GM23338 (cell line): ENCODE measurements around the gene ABO. TPM values are rescaled to one million over a fixed set of nuclear protein-coding genes. Genes with fewer than 3 reads are reported as not detected.

Source experiments
- ATAC-seq: fragments of 200-7000 bp; cut with Tn5 transposase; 3 replicates; pipeline ENCODE4 v1.9.1; 2020
- DNase-seq: peaks from one replicate; pipeline ENCODE4 v3.0.0-alpha.2; 2015; ENCODE audit warnings: low spot score
- H2AFZ ChIP-seq: fragments of 200-600 bp; sonication (generic); 2 replicates; pipeline ENCODE4 v1.8.0; 2016; ENCODE audit warnings: antibody characterized with exemption, mild to moderate bottlenecking, moderate library complexity
- H3F3A ChIP-seq: fragments of 200-600 bp; sonication (generic); replicated peaks from 2 replicates; pipeline ENCODE4 v1.8.0; 2017; ENCODE audit warnings: antibody characterized with exemption, mixed run types, low read depth
- H3K27ac ChIP-seq: fragments of 200-600 bp; sonication (generic); 2 replicates; pipeline ENCODE4 v1.6.1; 2016; ENCODE audit warnings: low read depth
- H3K27me3 ChIP-seq: fragments of 200-600 bp; sonication (generic); 2 replicates; pipeline ENCODE4 v1.8.0; 2016; ENCODE audit warnings: mild to moderate bottlenecking, mixed run types, moderate library complexity; ENCODE audit not compliant: insufficient read depth
- H3K36me3 ChIP-seq: fragments of 200-600 bp; sonication (generic); 2 replicates; pipeline ENCODE4 v1.8.0; 2016; ENCODE audit warnings: mild to moderate bottlenecking; ENCODE audit not compliant: insufficient read depth
- H3K4me1 ChIP-seq: fragments of 200-600 bp; sonication (generic); 2 replicates; pipeline ENCODE4 v1.8.0; 2016; ENCODE audit warnings: mild to moderate bottlenecking, moderate library complexity; ENCODE audit not compliant: insufficient read depth
- H3K4me2 ChIP-seq: fragments of 200-600 bp; sonication (generic); 2 replicates; pipeline ENCODE4 v1.7.1; 2017; ENCODE audit warnings: mixed run types
- H3K4me3 ChIP-seq: fragments of 200-600 bp; sonication (generic); 2 replicates; pipeline ENCODE4 v1.6.1; 2016; ENCODE audit warnings: mixed run types
- H3K79me2 ChIP-seq: fragments of 200-600 bp; sonication (generic); replicated peaks from 2 replicates; pipeline ENCODE4 v1.8.0; 2017; ENCODE audit warnings: mild to moderate bottlenecking; ENCODE audit not compliant: insufficient read depth
- H3K9me2 ChIP-seq: fragments of 200-600 bp; sonication (generic); 2 replicates; pipeline ENCODE4 v1.8.0; 2017; ENCODE audit not compliant: insufficient read depth
- H4K20me1 ChIP-seq: fragments of 200-600 bp; sonication (generic); replicated peaks from 2 replicates; pipeline ENCODE4 v1.8.0; 2017; ENCODE audit warnings: mild to moderate bottlenecking; ENCODE audit not compliant: insufficient read depth
- H3K27ac Mint-ChIP-seq: 2 replicates; pipeline ENCODE4 v1.8.0; 2020; ENCODE audit warnings: inconsistent platforms, mild to moderate bottlenecking, moderate library complexity, mixed read lengths
- H3K27me3 Mint-ChIP-seq: 3 replicates; pipeline ENCODE4 v1.8.0; 2022; ENCODE audit warnings: low read depth, mild to moderate bottlenecking, moderate library complexity, mixed read lengths, inconsistent platforms; ENCODE audit not compliant: insufficient read depth, poor library complexity
- H3K36me3 Mint-ChIP-seq: 3 replicates; pipeline ENCODE4 v1.8.0; 2021; ENCODE audit warnings: low read depth, mild to moderate bottlenecking, inconsistent platforms, moderate library complexity, mixed read lengths
- H3K4me1 Mint-ChIP-seq: 3 replicates; pipeline ENCODE4 v1.8.0; 2020; ENCODE audit warnings: mild to moderate bottlenecking, inconsistent platforms, mixed read lengths
- H3K4me3 Mint-ChIP-seq: 3 replicates; pipeline ENCODE4 v1.8.0; 2021; ENCODE audit warnings: moderate library complexity, mild to moderate bottlenecking, inconsistent platforms, mixed read lengths
- H3K9me3 Mint-ChIP-seq: 3 replicates; pipeline ENCODE4 v1.8.0; 2020; ENCODE audit warnings: moderate library complexity, mild to moderate bottlenecking, inconsistent platforms, mixed read lengths
- CREB1 ChIP-seq: fragments of 250-450 bp; sonication (Bioruptor Pico); IDR thresholded peaks from 2 replicates; pipeline ENCODE4 v1.5.0; 2020; ENCODE audit warnings: low read depth, mild to moderate bottlenecking, moderate library complexity
- CTCF ChIP-seq, 2 experiments: fragments of 200-600 bp in 1 of 2; sonication (generic) in 1 of 2; conservative IDR thresholded peaks; 2 replicates each; pipeline versions ENCODE4 v1.5.1 to v1.6.1; 2016 to 2017; ENCODE audit warnings: antibody characterized with exemption in 2 of 2, low read depth in 2 of 2, mild to moderate bottlenecking in 2 of 2, moderate library complexity in 1 of 2
- ETS1 ChIP-seq: IDR thresholded peaks from 2 replicates; pipeline ENCODE4 v1.6.1; 2016; ENCODE audit warnings: antibody characterized with exemption
- EZH2 ChIP-seq: fragments of 200-600 bp; sonication (generic); IDR thresholded peaks from one replicate; pipeline ENCODE4 v1.8.0; 2017; ENCODE audit warnings: antibody characterized with exemption, mild to moderate bottlenecking, low read depth; ENCODE audit not compliant: unreplicated experiment
- EZH2phosphoT487 ChIP-seq: fragments of 200-600 bp; sonication (generic); IDR thresholded peaks from one replicate; pipeline ENCODE4 v1.8.1; 2018; ENCODE audit warnings: antibody characterized with exemption; ENCODE audit not compliant: unreplicated experiment
- JUNB ChIP-seq: IDR thresholded peaks from one replicate; pipeline ENCODE4 v1.6.1; 2016; ENCODE audit warnings: antibody characterized with exemption; ENCODE audit not compliant: unreplicated experiment
- NANOG ChIP-seq: IDR thresholded peaks from 2 replicates; pipeline ENCODE4 v1.6.1; 2016; ENCODE audit warnings: antibody characterized with exemption, borderline replicate concordance
- POLR2AphosphoS5 ChIP-seq: IDR thresholded peaks from 2 replicates; pipeline ENCODE4 v1.6.1; 2016; ENCODE audit warnings: antibody characterized with exemption, low read depth
- STAT1 ChIP-seq: IDR thresholded peaks from one replicate; pipeline ENCODE4 v1.6.1; 2016; ENCODE audit warnings: antibody characterized with exemption; ENCODE audit not compliant: unreplicated experiment
- ZNF114 ChIP-seq: fragments of 250-450 bp; sonication (Bioruptor Pico); IDR thresholded peaks from 2 replicates; pipeline ENCODE4 v1.5.0; 2020; ENCODE audit warnings: mild to moderate bottlenecking, moderate library complexity
- ZNF331 ChIP-seq: fragments of 250-450 bp; sonication (Bioruptor Pico); IDR thresholded peaks from 2 replicates; pipeline ENCODE4 v1.5.0; 2020; ENCODE audit warnings: low read depth, mild to moderate bottlenecking, moderate library complexity
- ZNF462 ChIP-seq: fragments of 250-450 bp; sonication (Bioruptor Pico); IDR thresholded peaks from 2 replicates; pipeline ENCODE4 v1.5.0; 2020; ENCODE audit warnings: mild to moderate bottlenecking, moderate library complexity
- polyA plus RNA-seq: library from polyadenylated mRNA; unstranded; fragments of >200 nt; fragmentation: Nextera tagmentation; extraction: Ambion mirVana; gene quantifications from 2 replicates; pipeline ENCODE4 v1.2.1, GENCODE V29; 2016
- total RNA-seq: library from RNA; depleted of rRNA; stranded (reverse); fragments of >200 nt; shearing (Covaris generic); gene quantifications from 2 replicates; pipeline ENCODE4 v1.2.3, GENCODE V29; 2014
- TF ChIP-seq, protein P1 (sequence below): IDR thresholded peaks from one replicate; pipeline ENCODE4 v1.6.1; 2018; ENCODE audit warnings: antibody characterized with exemption; ENCODE audit not compliant: unreplicated experiment

ABO gene
- total and polyA plus RNA-seq, 2 experiments from 2014 or later, result 0.28 to 0.34 TPM

DNA sequence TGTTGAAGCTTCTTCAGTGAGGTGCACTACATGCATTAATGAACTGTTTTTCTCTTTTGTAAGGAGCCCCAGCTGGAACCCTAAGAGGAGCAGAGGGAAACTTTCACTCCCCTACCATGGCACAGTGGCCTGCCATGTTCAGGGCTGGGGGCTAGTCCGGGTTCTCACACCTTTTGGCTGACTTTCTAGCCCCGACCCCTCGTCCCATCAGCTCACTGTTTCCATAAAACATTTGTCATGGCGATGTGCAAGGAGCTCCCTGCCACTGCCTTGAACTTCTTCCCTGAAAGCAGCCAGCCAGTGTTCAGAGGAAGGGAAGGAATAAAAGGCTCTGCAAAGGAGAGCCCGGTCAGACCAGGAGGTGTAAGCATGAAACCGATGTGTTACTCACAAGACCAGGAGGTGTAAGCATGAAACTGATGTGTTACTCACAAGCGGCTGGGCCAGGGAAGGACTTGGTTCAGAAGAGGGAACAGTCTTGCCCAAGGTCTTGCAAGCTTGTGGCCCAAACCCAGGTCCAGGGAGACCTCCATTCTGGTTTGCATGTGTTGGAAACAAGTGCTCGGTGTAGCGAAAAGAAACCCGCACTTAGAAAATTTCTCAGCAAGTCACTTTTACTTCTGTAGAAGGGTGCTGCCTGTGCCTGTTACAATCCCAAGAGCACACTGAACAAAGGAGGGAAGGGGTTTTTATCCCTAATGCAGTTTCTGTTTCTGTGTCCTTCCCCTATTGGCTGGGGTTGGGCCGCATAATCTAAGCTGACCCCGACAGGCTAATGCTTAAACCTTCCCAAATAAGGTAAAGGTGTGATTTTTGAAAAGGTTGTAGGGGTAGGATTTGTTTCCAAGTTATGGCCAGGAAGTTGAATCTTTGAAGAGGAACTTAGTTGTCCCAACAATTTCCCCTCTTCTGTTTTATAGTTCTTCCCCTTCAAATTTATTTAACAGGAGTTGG lies 3.4 kb upstream of the ABO start:
- Mint-ChIP-seq H3K36me3 (peaks cover 6% of the 10 kb centered on the region; the same call in 1 of the 3 replicates), H3K27me3 (peaks cover 44% of the 10 kb centered on the region), H3K4me1 (no peaks in the 10 kb centered on the region; the same call in 2 of the 3 replicates), H3K27ac (no peak overlapping the region), H3K9me3 (peaks cover 35% of the 10 kb centered on the region), H3K4me3 (no peak overlapping the region)
- no peak overlapping the region for H3K27ac ChIP-seq
- H3F3A ChIP-seq, result 0 out of 2 replicates have a peak, but pooled peaks cover 3% of the 10 kb centered on the region
- no peak for DNase-seq
- no peak overlapping the region for H3K4me3 ChIP-seq
- TF ChIP-seq EZH2phosphoT487, result no peak
- TF ChIP-seq JUNB, result no peak
- no peak for TF ChIP-seq ZNF462 (CRISPR knock-in tag)
- no peak for TF ChIP-seq CREB1 (CRISPR knock-in tag)
- no peak for TF ChIP-seq ETS1
- no peak for TF ChIP-seq POLR2AphosphoS5
- no peak for TF ChIP-seq ZNF331 (CRISPR knock-in tag)
- TF ChIP-seq STAT1, result no peak
- no peak for TF ChIP-seq NANOG
- TF ChIP-seq CTCF (conservative IDR thresholded peaks at IDR 0.05; ENCODE audit: low read depth in 2 of 2), result no peak
- no peak for TF ChIP-seq ZNF114
- TF ChIP-seq, protein P1, sequence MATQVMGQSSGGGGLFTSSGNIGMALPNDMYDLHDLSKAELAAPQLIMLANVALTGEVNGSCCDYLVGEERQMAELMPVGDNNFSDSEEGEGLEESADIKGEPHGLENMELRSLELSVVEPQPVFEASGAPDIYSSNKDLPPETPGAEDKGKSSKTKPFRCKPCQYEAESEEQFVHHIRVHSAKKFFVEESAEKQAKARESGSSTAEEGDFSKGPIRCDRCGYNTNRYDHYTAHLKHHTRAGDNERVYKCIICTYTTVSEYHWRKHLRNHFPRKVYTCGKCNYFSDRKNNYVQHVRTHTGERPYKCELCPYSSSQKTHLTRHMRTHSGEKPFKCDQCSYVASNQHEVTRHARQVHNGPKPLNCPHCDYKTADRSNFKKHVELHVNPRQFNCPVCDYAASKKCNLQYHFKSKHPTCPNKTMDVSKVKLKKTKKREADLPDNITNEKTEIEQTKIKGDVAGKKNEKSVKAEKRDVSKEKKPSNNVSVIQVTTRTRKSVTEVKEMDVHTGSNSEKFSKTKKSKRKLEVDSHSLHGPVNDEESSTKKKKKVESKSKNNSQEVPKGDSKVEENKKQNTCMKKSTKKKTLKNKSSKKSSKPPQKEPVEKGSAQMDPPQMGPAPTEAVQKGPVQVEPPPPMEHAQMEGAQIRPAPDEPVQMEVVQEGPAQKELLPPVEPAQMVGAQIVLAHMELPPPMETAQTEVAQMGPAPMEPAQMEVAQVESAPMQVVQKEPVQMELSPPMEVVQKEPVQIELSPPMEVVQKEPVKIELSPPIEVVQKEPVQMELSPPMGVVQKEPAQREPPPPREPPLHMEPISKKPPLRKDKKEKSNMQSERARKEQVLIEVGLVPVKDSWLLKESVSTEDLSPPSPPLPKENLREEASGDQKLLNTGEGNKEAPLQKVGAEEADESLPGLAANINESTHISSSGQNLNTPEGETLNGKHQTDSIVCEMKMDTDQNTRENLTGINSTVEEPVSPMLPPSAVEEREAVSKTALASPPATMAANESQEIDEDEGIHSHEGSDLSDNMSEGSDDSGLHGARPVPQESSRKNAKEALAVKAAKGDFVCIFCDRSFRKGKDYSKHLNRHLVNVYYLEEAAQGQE, result no peak
- no peak for TF ChIP-seq EZH2
- no peaks in the 10 kb centered on the region for H3K36me3 ChIP-seq
- peaks cover 53% of the 10 kb centered on the region for H3K27me3 ChIP-seq
- H3K4me2 ChIP-seq, result no peak overlapping the region
- H3K9me2 ChIP-seq, result peaks cover 5% of the 10 kb centered on the region
- H2AFZ ChIP-seq, result no peak overlapping the region
- ATAC-seq, result no peak
- H3K4me1 ChIP-seq, result no peaks in the 10 kb centered on the region
- H3K79me2 ChIP-seq, result no peaks in the 10 kb centered on the region
- H4K20me1 ChIP-seq, result no peaks in the 10 kb centered on the region
